Measurements from ENCODE around the gene SCAP.

The SCAP gene

DNA sequence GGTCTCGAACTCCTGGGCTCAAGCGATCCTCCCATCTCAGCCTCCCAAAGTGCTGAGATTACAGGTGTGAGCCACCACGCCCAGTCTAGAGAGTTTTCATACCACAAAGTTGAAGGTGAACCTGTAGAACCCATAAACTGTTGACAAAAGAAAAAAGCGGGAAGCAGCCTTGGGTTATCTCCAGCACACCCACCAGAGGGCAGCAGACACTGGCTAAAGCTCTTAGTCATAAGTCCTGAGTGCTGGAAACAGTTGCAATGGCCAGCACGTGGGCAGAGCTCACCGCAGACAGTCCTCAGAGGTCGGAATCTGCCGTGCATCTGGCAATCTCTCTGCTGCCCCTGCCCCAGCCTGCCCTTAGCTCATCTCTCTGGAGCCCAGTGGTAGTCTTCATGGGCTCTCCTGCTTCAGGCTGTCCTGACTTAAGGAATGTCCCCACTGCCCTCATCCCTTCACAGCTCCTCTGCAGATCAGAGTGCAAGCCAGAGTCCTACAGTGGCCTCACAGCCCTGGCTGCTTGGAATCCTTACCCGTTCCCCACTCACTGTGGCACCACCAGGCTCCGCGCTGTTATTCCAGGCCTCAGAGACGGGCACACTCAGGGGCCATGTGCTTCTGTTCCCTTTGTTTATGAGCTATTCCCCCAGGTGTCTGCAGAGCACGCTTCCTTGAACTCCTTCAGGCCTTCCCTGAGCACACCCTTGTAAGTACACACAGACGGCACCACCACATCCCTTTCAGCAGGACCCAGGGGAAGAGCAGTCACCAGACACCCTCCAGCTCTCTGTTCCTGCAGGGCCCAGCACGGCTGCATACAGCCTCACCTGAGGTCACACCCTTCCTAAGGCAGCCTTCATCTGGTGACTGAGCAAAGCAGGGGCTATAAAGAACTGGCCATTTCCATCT is 46.6 kb upstream of the SCAP start (continued):
- TF ChIP-seq, protein P1, sequence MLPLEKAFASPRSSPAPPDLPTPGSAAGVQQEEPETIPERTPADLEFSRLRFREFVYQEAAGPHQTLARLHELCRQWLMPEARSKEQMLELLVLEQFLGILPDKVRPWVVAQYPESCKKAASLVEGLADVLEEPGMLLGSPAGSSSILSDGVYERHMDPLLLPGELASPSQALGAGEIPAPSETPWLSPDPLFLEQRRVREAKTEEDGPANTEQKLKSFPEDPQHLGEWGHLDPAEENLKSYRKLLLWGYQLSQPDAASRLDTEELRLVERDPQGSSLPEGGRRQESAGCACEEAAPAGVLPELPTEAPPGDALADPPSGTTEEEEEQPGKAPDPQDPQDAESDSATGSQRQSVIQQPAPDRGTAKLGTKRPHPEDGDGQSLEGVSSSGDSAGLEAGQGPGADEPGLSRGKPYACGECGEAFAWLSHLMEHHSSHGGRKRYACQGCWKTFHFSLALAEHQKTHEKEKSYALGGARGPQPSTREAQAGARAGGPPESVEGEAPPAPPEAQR (tag by site-specific recombination; IDR thresholded peaks at IDR 0.05) = no peak
- TF ChIP-seq SCRT2 (tag by site-specific recombination; IDR thresholded peaks at IDR 0.05) (peak; percentile 97), SCRT1 (tag by site-specific recombination; IDR thresholded peaks at IDR 0.05; ENCODE audit: borderline replicate concordance) (peak; percentile 89), REPIN1 (tag by site-specific recombination; IDR thresholded peaks at IDR 0.05; ENCODE audit: low read depth) (0 out of 2 replicates have a peak, but pooled peaks have one; percentile 68), ZNF561 (tag by site-specific recombination; IDR thresholded peaks at IDR 0.05; ENCODE audit: borderline replicate concordance) (0 out of 2 replicates have a peak, but pooled peaks have one; percentile 58)

DNA sequence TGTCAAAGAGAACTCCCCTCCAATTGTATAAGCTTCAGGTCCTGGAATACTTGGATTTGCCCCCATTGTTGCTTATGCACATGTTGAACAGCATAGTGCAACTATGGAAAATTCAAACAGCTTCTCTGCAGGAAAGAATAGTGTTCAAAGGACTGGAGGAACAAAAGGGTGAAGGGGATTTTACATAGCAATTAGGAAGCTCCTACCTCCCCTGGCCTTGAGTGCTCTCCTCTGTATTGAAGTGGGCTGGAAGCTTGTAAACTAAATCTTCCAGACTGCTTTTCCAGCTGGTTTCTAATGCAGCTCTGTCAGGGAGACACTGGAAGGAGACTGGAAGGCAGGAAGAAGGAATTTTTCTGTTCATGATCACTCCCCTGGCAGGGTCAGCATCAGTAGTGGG is 45.0 kb upstream of the SCAP start:
- Histone ChIP-seq H3K4me3 (ENCODE audit: low read depth, low read length) (no peak overlapping the region), H3K36me3 (ENCODE audit: control insufficient read depth in 2 of 2, insufficient read depth in 1 of 2, low read length in 2 of 2) (no peaks in the 10 kb centered on the region), H3K4me1 (ENCODE audit: control insufficient read depth, insufficient read depth, low read length) (no peaks in the 10 kb centered on the region), H3K27ac (ENCODE audit: extremely low read depth, low read depth, low read length) (no peak overlapping the region), H3K9me3 (ENCODE audit: control insufficient read depth, insufficient read depth, low read depth, low read length) (no peaks in the 10 kb centered on the region)
- no peak for TF ChIP-seq GLI2 (tag by site-specific recombination; IDR thresholded peaks at IDR 0.05; ENCODE audit: borderline replicate concordance, low read depth)
- TF ChIP-seq ZNF777 (tag by site-specific recombination; IDR thresholded peaks at IDR 0.05; ENCODE audit: borderline replicate concordance) = no peak
- no peak for TF ChIP-seq ZSCAN30 (tag by site-specific recombination; IDR thresholded peaks at IDR 0.05)
- TF ChIP-seq, protein P2, sequence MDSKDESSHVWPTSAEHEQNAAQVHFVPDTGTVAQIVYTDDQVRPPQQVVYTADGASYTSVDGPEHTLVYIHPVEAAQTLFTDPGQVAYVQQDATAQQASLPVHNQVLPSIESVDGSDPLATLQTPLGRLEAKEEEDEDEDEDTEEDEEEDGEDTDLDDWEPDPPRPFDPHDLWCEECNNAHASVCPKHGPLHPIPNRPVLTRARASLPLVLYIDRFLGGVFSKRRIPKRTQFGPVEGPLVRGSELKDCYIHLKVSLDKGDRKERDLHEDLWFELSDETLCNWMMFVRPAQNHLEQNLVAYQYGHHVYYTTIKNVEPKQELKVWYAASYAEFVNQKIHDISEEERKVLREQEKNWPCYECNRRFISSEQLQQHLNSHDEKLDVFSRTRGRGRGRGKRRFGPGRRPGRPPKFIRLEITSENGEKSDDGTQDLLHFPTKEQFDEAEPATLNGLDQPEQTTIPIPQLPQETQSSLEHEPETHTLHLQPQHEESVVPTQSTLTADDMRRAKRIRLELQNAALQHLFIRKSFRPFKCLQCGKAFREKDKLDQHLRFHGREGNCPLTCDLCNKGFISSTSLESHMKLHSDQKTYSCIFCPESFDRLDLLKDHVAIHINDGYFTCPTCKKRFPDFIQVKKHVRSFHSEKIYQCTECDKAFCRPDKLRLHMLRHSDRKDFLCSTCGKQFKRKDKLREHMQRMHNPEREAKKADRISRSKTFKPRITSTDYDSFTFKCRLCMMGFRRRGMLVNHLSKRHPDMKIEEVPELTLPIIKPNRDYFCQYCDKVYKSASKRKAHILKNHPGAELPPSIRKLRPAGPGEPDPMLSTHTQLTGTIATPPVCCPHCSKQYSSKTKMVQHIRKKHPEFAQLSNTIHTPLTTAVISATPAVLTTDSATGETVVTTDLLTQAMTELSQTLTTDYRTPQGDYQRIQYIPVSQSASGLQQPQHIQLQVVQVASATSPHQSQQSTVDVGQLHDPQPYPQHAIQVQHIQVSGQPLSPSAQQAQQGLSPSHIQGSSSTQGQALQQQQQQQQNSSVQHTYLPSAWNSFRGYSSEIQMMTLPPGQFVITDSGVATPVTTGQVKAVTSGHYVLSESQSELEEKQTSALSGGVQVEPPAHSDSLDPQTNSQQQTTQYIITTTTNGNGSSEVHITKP (tag by site-specific recombination; IDR thresholded peaks at IDR 0.05) = 0 out of 2 replicates have a peak, but pooled peaks have one; percentile 1
- no peak for TF ChIP-seq ZNF202 (tag by site-specific recombination; IDR thresholded peaks at IDR 0.05; ENCODE audit: borderline replicate concordance)
- ChIA-PET CTCF (interaction anchor here (0.5 to 2.8 kb wide), 9 partner anchors 25 to 640 kb away, joined by 3 to 27 read pairs (median 3); no protein-coding TSS in a partner anchor), POLR2A (no interaction called here)

DNA sequence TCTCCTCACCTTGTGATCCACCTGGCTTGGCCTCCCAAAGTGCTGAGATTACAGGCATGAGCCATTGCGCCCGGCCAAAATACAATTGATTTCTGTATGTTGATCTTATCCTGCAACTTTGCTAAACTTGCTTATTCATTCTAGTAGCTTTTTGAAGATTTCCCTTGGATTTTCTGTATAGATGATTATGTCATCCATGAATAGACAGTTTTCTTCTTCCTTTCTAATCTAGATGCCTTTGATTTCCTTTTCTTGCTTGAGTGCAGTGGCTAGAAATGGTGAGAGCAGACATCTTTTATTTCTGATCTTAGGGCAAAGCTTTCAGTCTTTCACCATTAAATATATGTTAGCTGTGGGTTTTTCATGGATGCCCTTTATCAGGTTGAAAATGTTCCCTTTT is 42.2 kb upstream of the SCAP start:
- POLR2A ChIA-PET = interaction anchor here (0.6 kb wide), 1 partner anchor 642 kb away, joined by 3 read pairs; no protein-coding TSS in a partner anchor
- CTCF ChIA-PET = interaction anchor here (0.6 kb wide), 1 partner anchor 640 kb away, joined by 3 read pairs; no protein-coding TSS in a partner anchor
- Histone ChIP-seq H3K4me1 (ENCODE audit: control insufficient read depth, insufficient read depth, low read length) (no peaks in the 10 kb centered on the region), H3K36me3 (ENCODE audit: control insufficient read depth in 2 of 2, insufficient read depth in 1 of 2, low read length in 2 of 2) (no peaks in the 10 kb centered on the region), H3K4me3 (ENCODE audit: low read depth, low read length) (no peak overlapping the region), H3K9me3 (ENCODE audit: control insufficient read depth, insufficient read depth, low read depth, low read length) (no peaks in the 10 kb centered on the region), H3K27ac (ENCODE audit: extremely low read depth, low read depth, low read length) (no peak overlapping the region)
- TF ChIP-seq ZBTB48 (tag by site-specific recombination; IDR thresholded peaks at IDR 0.05) = no peak
- no peak for TF ChIP-seq TRIM28 (IDR thresholded peaks at IDR 0.05; ENCODE audit: borderline replicate concordance, low read length)
- TF ChIP-seq, protein P3, sequence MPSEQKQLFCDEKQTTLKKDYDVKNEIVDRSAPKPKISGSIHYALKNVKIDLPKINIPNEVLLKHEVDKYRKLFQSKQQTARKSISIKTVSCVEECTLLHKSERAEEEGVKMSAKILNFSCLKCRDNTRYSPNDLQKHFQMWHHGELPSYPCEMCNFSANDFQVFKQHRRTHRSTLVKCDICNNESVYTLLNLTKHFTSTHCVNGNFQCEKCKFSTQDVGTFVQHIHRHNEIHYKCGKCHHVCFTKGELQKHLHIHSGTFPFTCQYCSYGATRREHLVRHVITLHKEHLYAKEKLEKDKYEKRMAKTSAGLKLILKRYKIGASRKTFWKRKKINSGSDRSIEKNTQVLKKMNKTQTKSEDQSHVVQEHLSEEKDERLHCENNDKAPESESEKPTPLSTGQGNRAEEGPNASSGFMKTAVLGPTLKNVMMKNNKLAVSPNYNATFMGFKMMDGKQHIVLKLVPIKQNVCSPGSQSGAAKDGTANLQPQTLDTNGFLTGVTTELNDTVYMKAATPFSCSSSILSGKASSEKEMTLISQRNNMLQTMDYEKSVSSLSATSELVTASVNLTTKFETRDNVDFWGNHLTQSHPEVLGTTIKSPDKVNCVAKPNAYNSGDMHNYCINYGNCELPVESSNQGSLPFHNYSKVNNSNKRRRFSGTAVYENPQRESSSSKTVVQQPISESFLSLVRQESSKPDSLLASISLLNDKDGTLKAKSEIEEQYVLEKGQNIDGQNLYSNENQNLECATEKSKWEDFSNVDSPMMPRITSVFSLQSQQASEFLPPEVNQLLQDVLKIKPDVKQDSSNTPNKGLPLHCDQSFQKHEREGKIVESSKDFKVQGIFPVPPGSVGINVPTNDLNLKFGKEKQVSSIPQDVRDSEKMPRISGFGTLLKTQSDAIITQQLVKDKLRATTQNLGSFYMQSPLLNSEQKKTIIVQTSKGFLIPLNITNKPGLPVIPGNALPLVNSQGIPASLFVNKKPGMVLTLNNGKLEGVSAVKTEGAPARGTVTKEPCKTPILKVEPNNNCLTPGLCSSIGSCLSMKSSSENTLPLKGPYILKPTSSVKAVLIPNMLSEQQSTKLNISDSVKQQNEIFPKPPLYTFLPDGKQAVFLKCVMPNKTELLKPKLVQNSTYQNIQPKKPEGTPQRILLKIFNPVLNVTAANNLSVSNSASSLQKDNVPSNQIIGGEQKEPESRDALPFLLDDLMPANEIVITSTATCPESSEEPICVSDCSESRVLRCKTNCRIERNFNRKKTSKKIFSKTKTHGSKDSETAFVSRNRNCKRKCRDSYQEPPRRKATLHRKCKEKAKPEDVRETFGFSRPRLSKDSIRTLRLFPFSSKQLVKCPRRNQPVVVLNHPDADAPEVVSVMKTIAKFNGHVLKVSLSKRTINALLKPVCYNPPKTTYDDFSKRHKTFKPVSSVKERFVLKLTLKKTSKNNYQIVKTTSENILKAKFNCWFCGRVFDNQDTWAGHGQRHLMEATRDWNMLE (tag by site-specific recombination; conservative IDR thresholded peaks at IDR 0.05; ENCODE audit: low read depth) = no peak
- TF ChIP-seq, protein P1 (tag by site-specific recombination; IDR thresholded peaks at IDR 0.05) = no peak
- TF ChIP-seq, protein P4, sequence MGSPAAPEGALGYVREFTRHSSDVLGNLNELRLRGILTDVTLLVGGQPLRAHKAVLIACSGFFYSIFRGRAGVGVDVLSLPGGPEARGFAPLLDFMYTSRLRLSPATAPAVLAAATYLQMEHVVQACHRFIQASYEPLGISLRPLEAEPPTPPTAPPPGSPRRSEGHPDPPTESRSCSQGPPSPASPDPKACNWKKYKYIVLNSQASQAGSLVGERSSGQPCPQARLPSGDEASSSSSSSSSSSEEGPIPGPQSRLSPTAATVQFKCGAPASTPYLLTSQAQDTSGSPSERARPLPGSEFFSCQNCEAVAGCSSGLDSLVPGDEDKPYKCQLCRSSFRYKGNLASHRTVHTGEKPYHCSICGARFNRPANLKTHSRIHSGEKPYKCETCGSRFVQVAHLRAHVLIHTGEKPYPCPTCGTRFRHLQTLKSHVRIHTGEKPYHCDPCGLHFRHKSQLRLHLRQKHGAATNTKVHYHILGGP (tag by site-specific recombination; IDR thresholded peaks at IDR 0.05) = no peak
- TF ChIP-seq KLF7 (tag by site-specific recombination; IDR thresholded peaks at IDR 0.05; ENCODE audit: borderline replicate concordance) = no peak

Data from HEK293 (cell line).